Body of pancreas (tissue), 4 donors: Measurements from ENCODE around the gene CLEC9A.

ENCODE experiments used
- CTCF ChIP-seq, 7 experiments: fragments of 450-650 bp in 4 of 7; fragments of 200-600 bp in 3 of 7; sonication (generic) in 3 of 7; IDR thresholded peaks; one replicate each; pipeline ENCODE4 v1.5.1; 2016 to 2019; ENCODE audit warnings: antibody characterized with exemption in 7 of 7
- POLR2A ChIP-seq, 3 donors: fragments of 450-650 bp; IDR thresholded peaks; one replicate each; pipeline ENCODE4 v1.6.1; 2016; ENCODE audit warnings: antibody characterized with exemption in 3 of 3, mild to moderate bottlenecking in 2 of 3

GRCh38 chr12:10101042-10101579 lies 70.6 kb downstream of the CLEC9A start:
- no peak for TF ChIP-seq CTCF (IDR thresholded peaks at IDR 0.05)
- no peak for TF ChIP-seq POLR2A (IDR thresholded peaks at IDR 0.05)
